Common myeloid progenitor, CD34-positive (primary cell): ENCODE results near the gene NHLRC2.

Experiments used
- CTCF ChIA-PET: fragments of 350-600 bp; sonication (Branson Sonifier 250); formaldehyde crosslinking; loops from one replicate; lab custom pipeline; 2021; ENCODE audit warnings: antibody characterized with exemption; lab: Charles Lee
- POLR2A ChIA-PET: fragments of 350-600 bp; sonication (Branson Sonifier 250); formaldehyde crosslinking; loops from one replicate; lab custom pipeline; 2021; ENCODE audit warnings: antibody characterized with exemption; lab: Charles Lee
- DNase-seq, 3 donors: peaks; one replicate each; pipeline versions ENCODE4 v3.0.0 to v3.0.0-alpha.2; 2013
- H3K27ac ChIP-seq, 2 experiments: 1 replicate in 1 of 2; 2 replicates in 1 of 2; pipeline ENCODE4 v1.7.0; 2013; ENCODE audit warnings: inconsistent platforms in 2 of 2, low read length in 2 of 2, mild to moderate bottlenecking in 2 of 2, low read depth in 1 of 2, moderate library complexity in 1 of 2; ENCODE audit not compliant: severe bottlenecking in 2 of 2, insufficient read depth in 1 of 2, poor library complexity in 1 of 2
- H3K27me3 ChIP-seq, 5 experiments: replicated peaks in 2 of 5; 1 replicate in 3 of 5; 2 replicates in 2 of 5; pipeline versions ENCODE4 v1.6.1 to v1.7.0; 2013; ENCODE audit warnings: low read length in 4 of 5, mild to moderate bottlenecking in 2 of 5, moderate library complexity in 2 of 5, inconsistent platforms in 1 of 5; ENCODE audit not compliant: insufficient read depth in 5 of 5, control insufficient read depth in 4 of 5
- H3K36me3 ChIP-seq, 4 experiments: 1 replicate in 2 of 4; 2 replicates in 2 of 4; pipeline versions ENCODE4 v1.6.1 to v1.7.0; 2013; ENCODE audit warnings: low read length in 3 of 4, control low read depth in 1 of 4, mild to moderate bottlenecking in 1 of 4; ENCODE audit not compliant: control insufficient read depth in 4 of 4, insufficient read depth in 4 of 4
- H3K4me1 ChIP-seq, 4 experiments: 1 replicate in 3 of 4; 2 replicates in 1 of 4; pipeline versions ENCODE4 v1.6.1 to v1.7.1; 2013; ENCODE audit warnings: low read length in 3 of 4, mild to moderate bottlenecking in 3 of 4, control low read depth in 1 of 4, inconsistent platforms in 1 of 4, moderate library complexity in 1 of 4; ENCODE audit not compliant: control insufficient read depth in 4 of 4, insufficient read depth in 4 of 4; ENCODE audit errors: control extremely low read depth in 1 of 4
- H3K4me3 ChIP-seq, 7 experiments: 1 replicate in 4 of 7; 2 replicates in 3 of 7; pipeline versions ENCODE4 v1.5.1 to v1.7.0; 2013; ENCODE audit warnings: mild to moderate bottlenecking in 7 of 7, low read length in 6 of 7, moderate library complexity in 6 of 7, inconsistent platforms in 2 of 7, low read depth in 2 of 7, control low read depth in 1 of 7; ENCODE audit not compliant: insufficient read depth in 4 of 7, control insufficient read depth in 1 of 7; ENCODE audit errors: extremely low read depth in 1 of 7
- H3K9me3 ChIP-seq, 5 experiments: 1 replicate in 4 of 5; 2 replicates in 1 of 5; pipeline versions ENCODE4 v1.6.1 to v1.7.1; 2013; ENCODE audit warnings: low read length in 4 of 5, mild to moderate bottlenecking in 2 of 5, inconsistent platforms in 1 of 5, low read depth in 1 of 5, moderate library complexity in 1 of 5; ENCODE audit not compliant: control insufficient read depth in 4 of 5, insufficient read depth in 2 of 5; ENCODE audit errors: control extremely low read depth in 1 of 5
- WGBS: methylation state at CpG from one replicate; pipeline ENCODE4 v1.1.5; 2013; ENCODE audit not compliant: insufficient coverage; 5-methylcytosine and 5-hydroxymethylcytosine counted together

The NHLRC2 gene

DNA sequence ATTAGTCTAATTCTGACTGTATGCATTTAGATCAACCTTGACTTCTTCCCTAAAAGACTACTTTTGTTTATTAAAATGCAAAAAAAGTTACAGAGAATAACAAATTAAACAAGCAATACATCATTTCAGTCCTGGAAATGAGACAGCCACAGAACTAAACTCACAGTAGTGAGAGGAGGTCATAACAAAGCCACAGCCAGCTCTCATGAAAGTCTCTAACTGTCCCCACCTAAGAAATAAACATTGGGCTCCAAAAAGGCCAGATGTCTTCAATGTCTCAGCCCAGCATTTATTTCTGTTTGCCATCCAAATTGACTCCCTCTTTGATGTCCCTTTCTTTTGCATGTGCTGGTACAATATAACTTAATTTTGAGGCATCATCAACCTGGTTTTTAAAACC lies 74.4 kb downstream of the NHLRC2 start:
- Histone ChIP-seq H3K9me3 (peaks cover 2 to 13% (median 4%) of the 10 kb centered on the region in 5 experiments), H3K27ac (no peak overlapping the region), H3K4me1 (peaks cover 0 to 6% (median 0%) of the 10 kb centered on the region in 4 experiments), H3K4me3 (no peak overlapping the region), H3K27me3 (no peaks in the 10 kb centered on the region), H3K36me3 (no peaks in the 10 kb centered on the region)
- CTCF ChIA-PET = interaction anchor here (1.5 kb wide), 1 partner anchor 55 kb away, joined by 4 read pairs; no protein-coding TSS in a partner anchor
- no peak for DNase-seq
- POLR2A ChIA-PET = no interaction called here

DNA sequence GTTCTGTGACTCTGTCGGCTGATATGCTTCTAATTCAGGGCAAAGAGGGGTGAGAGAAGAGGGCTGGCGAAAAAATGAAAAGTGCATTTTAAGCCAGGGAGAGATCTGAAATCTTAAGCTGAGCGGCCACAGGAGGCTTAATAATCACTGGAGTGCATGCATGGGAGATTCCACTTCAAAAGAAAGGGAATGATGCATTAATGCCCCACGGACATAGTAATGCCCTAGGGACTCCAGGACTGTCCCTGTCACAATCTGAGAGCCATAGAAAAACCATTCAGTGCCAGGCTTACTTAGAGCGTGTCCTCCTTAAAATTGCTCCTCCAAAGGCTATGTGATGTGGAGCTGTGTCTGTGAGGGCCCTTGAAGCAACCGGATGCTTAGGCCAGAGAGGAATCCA lies 75.1 kb downstream of the NHLRC2 start:
- POLR2A ChIA-PET = no interaction called here
- 90% methylated on average over 6 of the region's 6 CpGs for WGBS
- Histone ChIP-seq H3K27ac (no peak overlapping the region), H3K9me3 (peaks cover 2 to 9% (median 4%) of the 10 kb centered on the region in 5 experiments), H3K27me3 (no peaks in the 10 kb centered on the region), H3K4me3 (no peak overlapping the region), H3K36me3 (no peaks in the 10 kb centered on the region), H3K4me1 (peaks cover 0 to 6% (median 0%) of the 10 kb centered on the region in 4 experiments)
- CTCF ChIA-PET = interaction anchor here (0.8 to 1.5 kb wide), 3 partner anchors 54 to 172 kb away, joined by 3 to 4 read pairs (median 3); no protein-coding TSS in a partner anchor
- DNase-seq = no peak

GRCh38 chr10:113930482-113931057 lies 76.1 kb downstream of the NHLRC2 start:
- 87% methylated on average over 2 of the region's 3 CpGs for WGBS
- POLR2A ChIA-PET = no interaction called here

GRCh38 chr10:113932854-113933253 lies 78.4 kb downstream of the NHLRC2 start:
- Histone ChIP-seq H3K27me3 (no peaks in the 10 kb centered on the region), H3K9me3 (no peaks in the 10 kb centered on the region), H3K36me3 (no peaks in the 10 kb centered on the region), H3K4me3 (no peak overlapping the region), H3K27ac (no peak overlapping the region), H3K4me1 (peaks cover 0 to 6% (median 0%) of the 10 kb centered on the region in 4 experiments)
- ChIA-PET CTCF (interaction anchor here (0.6 to 1.3 kb wide), 4 partner anchors 11 to 357 kb away, joined by 3 read pairs; no protein-coding TSS in a partner anchor), POLR2A (no interaction called here)
- WGBS = no CpG with 5 or more reads among the region's 1 CpG
- DNase-seq = no peak

More at GRCh38 chr10:113930482-113931057, 76.1 kb downstream of the NHLRC2 start:
- CTCF ChIA-PET = interaction anchor here (1.2 to 1.6 kb wide), 3 partner anchors 13 to 171 kb away, joined by 3 to 7 read pairs (median 3); no protein-coding TSS in a partner anchor
- Histone ChIP-seq H3K4me3 (no peak overlapping the region), H3K27ac (no peak overlapping the region), H3K36me3 (no peaks in the 10 kb centered on the region), H3K4me1 (peaks cover 0 to 6% (median 0%) of the 10 kb centered on the region in 4 experiments), H3K9me3 (peaks cover 0 to 4% (median 0%) of the 10 kb centered on the region in 5 experiments), H3K27me3 (no peaks in the 10 kb centered on the region)
- no peak for DNase-seq

DNA sequence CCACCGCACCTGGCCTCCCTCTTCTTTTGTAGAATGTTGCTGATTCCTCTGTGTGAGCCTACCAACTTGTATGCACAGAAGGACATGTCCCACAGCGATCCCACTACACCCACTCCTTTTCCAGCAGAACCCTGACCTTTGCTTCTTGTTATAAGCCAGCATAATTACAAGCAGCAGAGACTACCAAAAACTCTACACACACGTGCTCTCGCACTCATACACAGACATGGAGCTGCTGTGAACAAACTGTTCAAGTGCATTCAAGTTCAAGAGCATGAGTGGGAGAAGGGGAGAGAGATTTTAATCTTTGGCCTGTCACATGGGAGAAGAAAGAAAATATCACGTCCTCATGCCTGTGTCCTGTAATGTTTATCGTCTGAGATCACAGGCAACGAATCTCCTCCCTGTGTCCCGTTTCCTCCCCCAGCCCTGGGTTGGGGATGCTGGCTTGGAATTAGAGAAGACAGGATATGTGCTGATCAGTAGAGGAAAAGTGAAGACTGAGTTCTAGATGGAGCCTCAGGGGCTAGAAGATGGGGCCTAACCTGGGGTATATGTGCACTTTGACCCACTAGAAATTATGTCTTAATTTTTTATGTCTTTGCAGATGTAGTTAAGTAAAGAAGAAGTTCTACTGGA lies 79.6 kb downstream of the NHLRC2 start:
- POLR2A ChIA-PET = no interaction called here
- no peak for DNase-seq
- H3K27me3 ChIP-seq = no peaks in the 10 kb centered on the region
- no peaks in the 10 kb centered on the region for H3K9me3 ChIP-seq
- 100% methylated on average over 4 of the region's 8 CpGs for WGBS
- H3K27ac ChIP-seq = no peak overlapping the region
- H3K4me3 ChIP-seq = no peak overlapping the region
- H3K36me3 ChIP-seq = no peaks in the 10 kb centered on the region
- peaks cover 0 to 6% (median 0%) of the 10 kb centered on the region in 4 experiments for H3K4me1 ChIP-seq
- CTCF ChIA-PET = interaction anchor here (1.1 kb wide), 1 partner anchor 11 kb away, joined by 3 read pairs; no protein-coding TSS in a partner anchor

DNA sequence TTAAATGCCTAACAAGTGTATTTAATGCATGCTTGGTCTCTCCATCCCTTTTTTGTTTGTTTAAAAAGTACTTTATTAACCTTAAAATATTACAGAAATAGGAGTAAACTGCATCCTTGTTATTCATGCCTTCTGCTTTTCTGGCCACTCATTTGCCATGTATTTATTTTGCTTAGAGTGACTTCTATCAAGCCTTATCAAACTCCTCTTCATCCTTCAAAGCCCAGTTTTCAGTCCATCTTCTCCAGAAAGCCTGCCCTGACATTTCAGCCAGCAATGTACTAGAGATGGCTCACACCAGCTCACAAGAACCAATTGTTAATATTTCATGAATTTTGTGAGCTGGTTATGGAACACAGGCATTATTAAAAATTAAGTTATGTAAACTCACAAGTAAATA lies 82.8 kb downstream of the NHLRC2 start:
- H3K27me3 ChIP-seq = no peaks in the 10 kb centered on the region
- ChIA-PET CTCF (no interaction called here), POLR2A (no interaction called here)
- no peaks in the 10 kb centered on the region for H3K9me3 ChIP-seq
- no peaks in the 10 kb centered on the region for H3K36me3 ChIP-seq
- no peaks in the 10 kb centered on the region for H3K4me1 ChIP-seq
- no peak overlapping the region for H3K27ac ChIP-seq
- no peak for DNase-seq
- H3K4me3 ChIP-seq = no peak overlapping the region

DNA sequence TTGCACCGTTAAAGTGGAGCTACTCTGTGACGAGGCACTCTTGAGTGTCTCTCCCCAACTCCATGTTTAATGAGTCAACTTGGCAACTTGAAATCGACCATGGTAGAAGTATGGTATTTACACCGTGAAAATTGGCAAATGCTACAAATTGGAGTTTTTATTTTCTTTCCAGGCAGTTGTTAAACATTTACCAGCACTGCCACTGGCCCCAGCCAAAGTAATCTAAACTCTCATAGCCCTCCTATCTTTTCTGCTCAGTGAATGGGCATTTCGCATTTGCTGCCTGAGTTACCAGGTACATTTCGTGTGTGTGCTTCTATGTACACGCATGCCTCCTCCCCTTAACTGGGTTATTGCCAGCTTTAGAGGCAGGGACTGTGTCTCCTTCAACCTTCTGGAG lies 83.3 kb downstream of the NHLRC2 start:
- Histone ChIP-seq H3K27me3 (no peaks in the 10 kb centered on the region), H3K27ac (no peak overlapping the region), H3K4me3 (no peak overlapping the region), H3K9me3 (no peaks in the 10 kb centered on the region), H3K36me3 (no peaks in the 10 kb centered on the region), H3K4me1 (no peaks in the 10 kb centered on the region)
- POLR2A ChIA-PET = no interaction called here
- no peak for DNase-seq
- 97% methylated on average over 3 of the region's 7 CpGs for WGBS
- CTCF ChIA-PET = no interaction called here
